GM18520 (cell line): ENCODE data around the gene NFIC.

Experiments
- ATAC-seq: cut with Tn5 transposase; IDR thresholded peaks from one replicate; pipeline ENCODE4 v1.9.1; 2021; ENCODE audit not compliant: unreplicated experiment

Gene NFIC

GRCh38 chr19:3464587-3465235 is 98.3 kb downstream of the NFIC start:
- ATAC-seq, result no peak

GRCh38 chr19:3465552-3465951 is 99.2 kb downstream of the NFIC start:
- no peak for ATAC-seq

GRCh38 chr19:3466635-3467034 is 100.3 kb downstream of the NFIC start:
- ATAC-seq, result no peak

GRCh38 chr19:3467437-3468198 is 101.2 kb downstream of the NFIC start:
- ATAC-seq, result no peak

GRCh38 chr19:3468211-3468610 is 101.8 kb downstream of the NFIC start:
- no peak for ATAC-seq

GRCh38 chr19:3469638-3470499 is 103.5 kb downstream of the NFIC start:
- no peak for ATAC-seq

- no peak for ATAC-seq
Observed at GRCh38 chr19:3470500-3471128, 104.2 kb downstream of the NFIC start.

- no peak for ATAC-seq
Observed at GRCh38 chr19:3471954-3472655, 105.7 kb downstream of the NFIC start.

GRCh38 chr19:3474010-3474409 is 107.6 kb downstream of the NFIC start:
- ATAC-seq, result no peak

GRCh38 chr19:3474614-3475013 is 108.2 kb downstream of the NFIC start:
- no peak for ATAC-seq

- ATAC-seq, result no peak
Observed at GRCh38 chr19:3475449-3475848, 109.1 kb downstream of the NFIC start.

GRCh38 chr19:3476830-3477229 is 110.4 kb downstream of the NFIC start:
- ATAC-seq, result no peak

- ATAC-seq, result no peak
Observed at GRCh38 chr19:3477506-3477905, 111.1 kb downstream of the NFIC start.

- ATAC-seq, result no peak
Observed at GRCh38 chr19:3477951-3478350, 111.6 kb downstream of the NFIC start.

- ATAC-seq, result no peak
Observed at GRCh38 chr19:3478409-3479176, 112.2 kb downstream of the NFIC start.

GRCh38 chr19:3479177-3479833 is 112.9 kb downstream of the NFIC start:
- no peak for ATAC-seq

GRCh38 chr19:3479834-3480215 is 113.4 kb downstream of the NFIC start:
- no peak for ATAC-seq

- ATAC-seq, result no peak
Observed at GRCh38 chr19:3480383-3481091, 114.2 kb downstream of the NFIC start, which contains the start of gene SMIM24. Gene SMIM24, minus strand, starts transcription at chr19:3480525. Its CDS starts 62 bp downstream, at chr19:3480463.
